Measurements from ENCODE around the gene CLCN7. TPM values are rescaled to one million over a fixed set of nuclear protein-coding genes. Genes with fewer than 3 reads are reported as not detected.

Gene CLCN7
- total and polyA plus RNA-seq, 9 of the 15 experiments (the other 6 are each of a cell fraction or from before 2014, with no cell fraction given): 0.06 to 126 (median 18.7) TPM

- no peak for TF ChIP-seq HIVEP1 (CRISPR knock-in tag; IDR thresholded peaks at IDR 0.05)
- TF ChIP-seq HMGN3 (IDR thresholded peaks at IDR 0.05; ENCODE audit: borderline replicate concordance, extremely low read depth, insufficient read length, low read depth, low read length): no peak
- TF ChIP-seq ZNF324 (CRISPR knock-in tag; IDR thresholded peaks at IDR 0.05): no peak
- TF ChIP-seq ZNF384 (IDR thresholded peaks at IDR 0.05; ENCODE audit: low read depth, low read length): no peak
- TF ChIP-seq HNRNPK (IDR thresholded peaks at IDR 0.05; ENCODE audit: low read depth, low read length, poor library complexity, severe bottlenecking): no peak
- TF ChIP-seq ZBED1 (IDR thresholded peaks at IDR 0.05): no peak
These were observed 11.9 kb upstream of the CLCN7 start (continued) for GRCh38 chr16:1486551-1487390.

- Histone ChIP-seq H3K9me3 (replicated peaks; ENCODE audit: control insufficient read depth, insufficient read depth, low read depth, low read length) (no peaks in the 10 kb centered on the region), H3K9ac (ENCODE audit: insufficient read depth in 1 of 2, low read depth in 2 of 2, low read length in 2 of 2) (peak overlapping the region in 1 of 2 experiments; percentile 52; a peak in 2 of 4 replicates), H4K20me1 (replicated peaks; ENCODE audit: control insufficient read depth, insufficient read depth, low read length) (no peaks in the 10 kb centered on the region), H3K4me3 (no peak overlapping the region), H3K4me1 (replicated peaks in 1 of 2; ENCODE audit: control insufficient read depth in 2 of 2, insufficient read depth in 2 of 2, low read length in 2 of 2) (peaks cover 4 to 52% of the 10 kb centered on the region in 2 experiments; a peak in 4 of 5 replicates), H3K79me2 (ENCODE audit: control insufficient read depth, insufficient read depth, low read length) (no peaks in the 10 kb centered on the region), H3K27me3 (ENCODE audit: control insufficient read depth in 2 of 2, insufficient read depth in 2 of 2, low read length in 2 of 2) (no peaks in the 10 kb centered on the region), H3K4me2 (ENCODE audit: insufficient read depth, low read length) (no peak overlapping the region), H3K9me1 (ENCODE audit: control insufficient read depth, insufficient read depth, low read length) (no peaks in the 10 kb centered on the region), H2AFZ (ENCODE audit: low read depth, low read length) (no peak overlapping the region), H3K36me3 (ENCODE audit: control insufficient read depth, insufficient read depth, low read length) (no peaks in the 10 kb centered on the region), H3K27ac (ENCODE audit: extremely low read depth, low read depth, low read length) (no peak overlapping the region)
- intact Hi-C loops (cut with micrococcal nuclease): no loop called here
- DNase-seq (ENCODE audit: extremely low read depth in 1 of 4, low spot score in 3 of 4) (no peak), FAIRE-seq (no peak), ATAC-seq (no peak)
- 62% methylated on average over 32 of the region's 40 CpGs for WGBS (ENCODE audit: insufficient coverage, low coverage, missing lambda C conversion rate)
- in situ Hi-C loops (cut with MboI): no loop called here
- no TSS peak for BruUV-seq (replicated peaks)
- POLR2A ChIA-PET: interaction anchor here (0.7 to 1.0 kb wide), 3 partner anchors 8 to 41 kb away, joined by 3 to 5 read pairs (median 3); no protein-coding TSS in a partner anchor
- CTCF ChIA-PET (ENCODE audit: low intra/inter-chr PET ratio): no interaction called here
- TF ChIP-seq ZNF780A (CRISPR knock-in tag; IDR thresholded peaks at IDR 0.05) (no peak), ATF4 (CRISPR knock-in tag; IDR thresholded peaks at IDR 0.05) (no peak), ZNF57 (CRISPR knock-in tag; IDR thresholded peaks at IDR 0.05) (no peak), TCF7L2 (IDR thresholded peaks at IDR 0.05; ENCODE audit: low read depth, low read length) (no peak), COPS2 (conservative IDR thresholded peaks at IDR 0.05) (no peak), ETV1 (tag; conservative IDR thresholded peaks at IDR 0.05; ENCODE audit: low read depth) (no peak)
- TF ChIP-seq, protein P1, sequence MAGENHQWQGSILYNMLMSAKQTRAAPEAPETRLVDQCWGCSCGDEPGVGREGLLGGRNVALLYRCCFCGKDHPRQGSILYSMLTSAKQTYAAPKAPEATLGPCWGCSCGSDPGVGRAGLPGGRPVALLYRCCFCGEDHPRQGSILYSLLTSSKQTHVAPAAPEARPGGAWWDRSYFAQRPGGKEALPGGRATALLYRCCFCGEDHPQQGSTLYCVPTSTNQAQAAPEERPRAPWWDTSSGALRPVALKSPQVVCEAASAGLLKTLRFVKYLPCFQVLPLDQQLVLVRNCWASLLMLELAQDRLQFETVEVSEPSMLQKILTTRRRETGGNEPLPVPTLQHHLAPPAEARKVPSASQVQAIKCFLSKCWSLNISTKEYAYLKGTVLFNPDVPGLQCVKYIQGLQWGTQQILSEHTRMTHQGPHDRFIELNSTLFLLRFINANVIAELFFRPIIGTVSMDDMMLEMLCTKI (IDR thresholded peaks at IDR 0.05; ENCODE audit: partially characterized antibody): no peak
These were observed 11.1 kb upstream of the CLCN7 start for GRCh38 chr16:1485847-1486496.

Data from K562 (cell line).